HL-60 (cell line): Measurements from ENCODE around the gene ADAMTS10.

Source experiments
- DNase-seq, 2 experiments: peaks; one replicate each; pipeline ENCODE4 v3.0.0-alpha.2; 2010 to 2020; ENCODE audit warnings: low read depth in 1 of 2, low spot score in 1 of 2
- H3K27ac ChIP-seq: fragments of 250-450 bp; sonication (Bioruptor Pico); replicated peaks from 2 replicates; pipeline ENCODE4 v1.5.1; 2020; ENCODE audit warnings: mild to moderate bottlenecking, moderate library complexity
- H3K27me3 ChIP-seq: fragments of 250-450 bp; sonication (Bioruptor Pico); 2 replicates; pipeline ENCODE4 v1.5.1; 2021; ENCODE audit warnings: mild to moderate bottlenecking, moderate library complexity; ENCODE audit not compliant: insufficient read depth, poor library complexity, severe bottlenecking
- H3K4me3 ChIP-seq: replicated peaks from 2 replicates; pipeline ENCODE4 v1.5.1; 2011; ENCODE audit warnings: mild to moderate bottlenecking, control low read depth, low read length; ENCODE audit not compliant: insufficient read depth
- GABPA ChIP-seq: IDR thresholded peaks from 2 replicates; pipeline ENCODE4 v1.6.1; 2012; ENCODE audit warnings: low read depth
- POLR2AphosphoS5 ChIP-seq: IDR thresholded peaks from 2 replicates; pipeline ENCODE4 v1.6.1; 2012; ENCODE audit warnings: low read depth
- SPI1 ChIP-seq: IDR thresholded peaks from 2 replicates; pipeline ENCODE4 v1.6.1; 2012; ENCODE audit warnings: low read depth, mild to moderate bottlenecking, borderline replicate concordance
- TF ChIP-seq, protein P1 (sequence below): IDR thresholded peaks from one replicate; pipeline ENCODE4 v1.5.1; 2011; ENCODE audit warnings: low read length, control low read depth, inconsistent platforms; ENCODE audit not compliant: insufficient read depth
- TF ChIP-seq, protein P2 (sequence below): IDR thresholded peaks from 2 replicates; pipeline ENCODE4 v1.6.1; 2012; ENCODE audit warnings: low read depth; ENCODE audit not compliant: insufficient replicate concordance

The ADAMTS10 gene

DNA sequence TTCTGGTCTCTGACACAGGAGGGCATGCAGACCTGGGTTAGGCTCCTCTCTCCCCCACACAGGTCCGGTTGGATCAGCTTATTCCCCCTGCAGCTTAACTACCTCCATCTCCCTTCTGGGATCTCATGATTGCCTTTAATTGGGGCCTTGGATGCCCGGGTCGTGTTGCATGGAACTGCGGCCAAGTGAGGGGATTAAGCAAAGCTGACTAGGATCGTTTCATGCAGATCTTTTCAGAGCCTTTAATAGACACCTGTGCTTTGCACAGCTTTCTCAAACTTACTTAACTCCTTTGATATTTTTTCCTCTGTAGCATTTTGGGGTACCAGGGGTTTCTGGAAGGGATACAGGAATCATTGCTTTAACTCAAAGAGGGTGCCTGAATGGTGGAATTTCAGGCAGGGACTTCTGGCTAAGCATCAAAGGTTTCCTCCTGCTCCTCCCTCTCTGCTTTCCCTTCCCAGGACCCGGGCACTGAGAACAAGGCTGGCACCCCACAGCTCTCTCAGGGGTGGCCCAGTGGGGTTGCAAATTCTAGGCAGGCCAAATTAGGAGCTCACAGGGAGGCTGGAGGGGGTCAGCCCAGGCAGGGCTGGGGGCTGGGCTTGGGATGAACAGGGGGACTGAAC lies 20.4 kb upstream of the ADAMTS10 start:
- TF ChIP-seq POLR2AphosphoS5 (no peak), GABPA (no peak), SPI1 (no peak)
- TF ChIP-seq, protein P1, sequence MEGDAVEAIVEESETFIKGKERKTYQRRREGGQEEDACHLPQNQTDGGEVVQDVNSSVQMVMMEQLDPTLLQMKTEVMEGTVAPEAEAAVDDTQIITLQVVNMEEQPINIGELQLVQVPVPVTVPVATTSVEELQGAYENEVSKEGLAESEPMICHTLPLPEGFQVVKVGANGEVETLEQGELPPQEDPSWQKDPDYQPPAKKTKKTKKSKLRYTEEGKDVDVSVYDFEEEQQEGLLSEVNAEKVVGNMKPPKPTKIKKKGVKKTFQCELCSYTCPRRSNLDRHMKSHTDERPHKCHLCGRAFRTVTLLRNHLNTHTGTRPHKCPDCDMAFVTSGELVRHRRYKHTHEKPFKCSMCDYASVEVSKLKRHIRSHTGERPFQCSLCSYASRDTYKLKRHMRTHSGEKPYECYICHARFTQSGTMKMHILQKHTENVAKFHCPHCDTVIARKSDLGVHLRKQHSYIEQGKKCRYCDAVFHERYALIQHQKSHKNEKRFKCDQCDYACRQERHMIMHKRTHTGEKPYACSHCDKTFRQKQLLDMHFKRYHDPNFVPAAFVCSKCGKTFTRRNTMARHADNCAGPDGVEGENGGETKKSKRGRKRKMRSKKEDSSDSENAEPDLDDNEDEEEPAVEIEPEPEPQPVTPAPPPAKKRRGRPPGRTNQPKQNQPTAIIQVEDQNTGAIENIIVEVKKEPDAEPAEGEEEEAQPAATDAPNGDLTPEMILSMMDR: no peak
- TF ChIP-seq, protein P2, sequence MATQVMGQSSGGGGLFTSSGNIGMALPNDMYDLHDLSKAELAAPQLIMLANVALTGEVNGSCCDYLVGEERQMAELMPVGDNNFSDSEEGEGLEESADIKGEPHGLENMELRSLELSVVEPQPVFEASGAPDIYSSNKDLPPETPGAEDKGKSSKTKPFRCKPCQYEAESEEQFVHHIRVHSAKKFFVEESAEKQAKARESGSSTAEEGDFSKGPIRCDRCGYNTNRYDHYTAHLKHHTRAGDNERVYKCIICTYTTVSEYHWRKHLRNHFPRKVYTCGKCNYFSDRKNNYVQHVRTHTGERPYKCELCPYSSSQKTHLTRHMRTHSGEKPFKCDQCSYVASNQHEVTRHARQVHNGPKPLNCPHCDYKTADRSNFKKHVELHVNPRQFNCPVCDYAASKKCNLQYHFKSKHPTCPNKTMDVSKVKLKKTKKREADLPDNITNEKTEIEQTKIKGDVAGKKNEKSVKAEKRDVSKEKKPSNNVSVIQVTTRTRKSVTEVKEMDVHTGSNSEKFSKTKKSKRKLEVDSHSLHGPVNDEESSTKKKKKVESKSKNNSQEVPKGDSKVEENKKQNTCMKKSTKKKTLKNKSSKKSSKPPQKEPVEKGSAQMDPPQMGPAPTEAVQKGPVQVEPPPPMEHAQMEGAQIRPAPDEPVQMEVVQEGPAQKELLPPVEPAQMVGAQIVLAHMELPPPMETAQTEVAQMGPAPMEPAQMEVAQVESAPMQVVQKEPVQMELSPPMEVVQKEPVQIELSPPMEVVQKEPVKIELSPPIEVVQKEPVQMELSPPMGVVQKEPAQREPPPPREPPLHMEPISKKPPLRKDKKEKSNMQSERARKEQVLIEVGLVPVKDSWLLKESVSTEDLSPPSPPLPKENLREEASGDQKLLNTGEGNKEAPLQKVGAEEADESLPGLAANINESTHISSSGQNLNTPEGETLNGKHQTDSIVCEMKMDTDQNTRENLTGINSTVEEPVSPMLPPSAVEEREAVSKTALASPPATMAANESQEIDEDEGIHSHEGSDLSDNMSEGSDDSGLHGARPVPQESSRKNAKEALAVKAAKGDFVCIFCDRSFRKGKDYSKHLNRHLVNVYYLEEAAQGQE: no peak
- Histone ChIP-seq H3K27me3 (no peaks in the 10 kb centered on the region), H3K4me3 (no peak overlapping the region), H3K27ac (no peak overlapping the region)
- DNase-seq: no peak

DNA sequence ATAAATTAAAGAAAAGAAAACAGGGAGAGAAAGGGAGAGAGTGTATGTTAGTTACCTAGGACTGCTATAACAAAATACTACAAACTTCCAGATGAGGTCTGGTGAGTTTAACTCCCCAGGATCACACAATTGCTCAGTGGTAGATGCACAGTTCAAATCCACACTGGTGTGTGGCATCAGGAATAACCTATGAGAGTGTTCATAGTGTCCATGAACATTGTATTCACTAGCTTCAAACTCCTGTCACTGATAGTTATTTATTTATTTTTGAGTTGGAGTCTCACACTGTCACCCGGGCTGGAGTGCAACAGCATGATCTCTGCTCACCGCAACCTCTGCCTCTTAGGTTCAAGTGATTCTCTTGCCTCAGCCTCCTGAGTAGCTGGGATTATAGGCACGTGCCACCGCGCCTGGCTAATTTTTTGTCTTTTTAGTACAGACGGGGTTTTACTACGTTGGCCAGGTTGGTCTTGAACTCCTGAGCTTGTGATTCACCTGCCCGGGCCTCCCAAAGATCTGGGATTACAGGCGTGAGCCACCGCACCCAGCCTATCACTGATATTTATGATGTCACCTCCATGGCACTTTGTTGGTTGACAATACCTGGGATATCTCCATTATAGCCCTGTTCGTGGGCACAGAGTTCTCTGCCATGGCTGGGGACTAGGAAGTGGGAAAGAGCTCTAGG lies 19.6 kb upstream of the ADAMTS10 start, which contains the start of gene NFILZ:
TSS of gene NFILZ (plus strand) at position 638 of the 688 bp plus-strand sequence. CDS start 46,133 bp downstream, outside the sequence.
- DNase-seq: no peak
- H3K27me3 ChIP-seq: no peaks in the 10 kb centered on the region
- TF ChIP-seq, protein P1: no peak
- no peak for TF ChIP-seq SPI1
- TF ChIP-seq GABPA: no peak
- TF ChIP-seq POLR2AphosphoS5: no peak
- TF ChIP-seq, protein P2: no peak
- no peak within 1 kb of the TSS for H3K27ac ChIP-seq
- no peak within 1 kb of the TSS for H3K4me3 ChIP-seq

DNA sequence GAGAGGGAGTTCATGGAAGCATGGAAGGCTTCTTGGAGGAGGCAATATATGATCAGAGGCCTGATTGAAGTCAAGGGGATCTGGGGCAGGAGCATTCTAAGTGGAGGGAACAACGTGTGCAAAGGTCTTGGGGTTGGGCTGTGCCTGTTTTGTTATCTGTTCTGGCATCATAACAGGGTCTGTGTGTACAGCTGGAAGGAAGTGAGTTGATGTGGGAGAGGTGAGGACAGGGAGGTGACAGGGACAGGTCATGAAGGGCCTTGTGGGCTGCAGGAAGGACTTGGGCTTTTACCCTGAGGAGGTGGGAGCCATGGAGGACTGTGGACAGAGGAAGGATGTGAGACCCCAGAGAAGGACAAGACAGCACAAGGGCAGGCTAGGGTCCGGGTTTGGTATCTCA lies 18.7 kb upstream of the ADAMTS10 start:
- no peak for DNase-seq
- H3K27me3 ChIP-seq: no peaks in the 10 kb centered on the region
- TF ChIP-seq GABPA: no peak
- no peak for TF ChIP-seq SPI1
- no peak for TF ChIP-seq POLR2AphosphoS5
- TF ChIP-seq, protein P2: no peak
- TF ChIP-seq, protein P1: no peak
- no peak overlapping the region for H3K27ac ChIP-seq
- no peak overlapping the region for H3K4me3 ChIP-seq
